ENCODE results near the gene RPL3. TPM values are rescaled to one million over a fixed set of nuclear protein-coding genes. Genes with fewer than 3 reads are reported as not detected.

RPL3 gene
- total and polyA plus RNA-seq, 4 donors: 1,521 to 2,749 (median 1,961) TPM

GRCh38 chr22:39309364-39309861, 10.0 kb downstream of the RPL3 start:
- Histone ChIP-seq H3K9me3 (ENCODE audit: control insufficient read depth in 4 of 4, insufficient read depth in 3 of 4, low read length in 3 of 4) (no peaks in the 10 kb centered on the region), H3K36me3 (ENCODE audit: control insufficient read depth in 4 of 4, insufficient read depth in 4 of 4, low read length in 4 of 4) (peaks cover 9 to 31% (median 25%) of the 10 kb centered on the region in 4 donors), H3K27ac (ENCODE audit: low read depth in 1 of 2, low read length in 1 of 2) (peak overlapping the region in 1 of 2 donors; percentile 71), H3K9ac (ENCODE audit: insufficient read depth in 1 of 2, low read length in 2 of 2) (no peak overlapping the region), H3K27me3 (ENCODE audit: control insufficient read depth in 3 of 3, insufficient read depth in 3 of 3, low read length in 2 of 3) (no peaks in the 10 kb centered on the region), H3K4me1 (ENCODE audit: control insufficient read depth in 5 of 5, insufficient read depth in 5 of 5, low read length in 5 of 5) (peaks cover 0 to 13% (median 0%) of the 10 kb centered on the region in 5 donors), H3K4me3 (no peak overlapping the region)
- no peak for TF ChIP-seq CTCF (IDR thresholded peaks at IDR 0.05; ENCODE audit: control extremely low read depth, extremely low read depth)
- no peak for ATAC-seq (ENCODE audit: insufficient read depth, low FRiP score)
- no peak for DNase-seq
- WGBS, 2 donors: 75 to 81% methylated on average over 18 of the region's 18 CpGs

- peak; percentile 53 for ATAC-seq (ENCODE audit: insufficient read depth, low FRiP score)
- DNase-seq: no peak
- no peak overlapping the region for H3K4me3 ChIP-seq
These were observed 10.6 kb downstream of the RPL3 start for GRCh38 chr22:39308614-39309363.

GRCh38 chr22:39306456-39307361, 12.7 kb downstream of the RPL3 start:
- no peak for ATAC-seq (ENCODE audit: insufficient read depth, low FRiP score)
- H3K27ac ChIP-seq (ENCODE audit: low read depth in 1 of 2, low read length in 1 of 2): no peak overlapping the region
- no peak for DNase-seq

More at GRCh38 chr22:39308614-39309363, 10.6 kb downstream of the RPL3 start:
- no peaks in the 10 kb centered on the region for H3K27me3 ChIP-seq (ENCODE audit: control insufficient read depth in 3 of 3, insufficient read depth in 3 of 3, low read length in 2 of 3)
- WGBS, 2 donors: 31 to 32% methylated on average over 24 of the region's 24 CpGs
- H3K9ac ChIP-seq (ENCODE audit: insufficient read depth in 1 of 2, low read length in 2 of 2): no peak overlapping the region
- TF ChIP-seq CTCF (IDR thresholded peaks at IDR 0.05; ENCODE audit: control extremely low read depth, extremely low read depth): no peak
- peak overlapping the region in 1 of 2 donors; percentile 71 for H3K27ac ChIP-seq (ENCODE audit: low read depth in 1 of 2, low read length in 1 of 2)
- no peaks in the 10 kb centered on the region for H3K9me3 ChIP-seq (ENCODE audit: control insufficient read depth in 4 of 4, insufficient read depth in 3 of 4, low read length in 3 of 4)
- H3K4me1 ChIP-seq (ENCODE audit: control insufficient read depth in 5 of 5, insufficient read depth in 5 of 5, low read length in 5 of 5): peaks cover 0 to 12% (median 0%) of the 10 kb centered on the region in 5 donors
- peaks cover 9 to 24% (median 19%) of the 10 kb centered on the region in 4 donors for H3K36me3 ChIP-seq (ENCODE audit: control insufficient read depth in 4 of 4, insufficient read depth in 4 of 4, low read length in 4 of 4)

More at GRCh38 chr22:39306456-39307361, 12.7 kb downstream of the RPL3 start:
- peak; percentile 3 for TF ChIP-seq CTCF (IDR thresholded peaks at IDR 0.05; ENCODE audit: control extremely low read depth, extremely low read depth)
- WGBS, 2 donors: 47 to 66% methylated on average over 14 of the region's 14 CpGs
- Histone ChIP-seq H3K9me3 (ENCODE audit: control insufficient read depth in 4 of 4, insufficient read depth in 3 of 4, low read length in 3 of 4) (no peaks in the 10 kb centered on the region), H3K4me3 (no peak overlapping the region), H3K36me3 (ENCODE audit: control insufficient read depth in 4 of 4, insufficient read depth in 4 of 4, low read length in 4 of 4) (peaks cover 0 to 4% (median 3%) of the 10 kb centered on the region in 4 donors), H3K9ac (ENCODE audit: insufficient read depth in 1 of 2, low read length in 2 of 2) (no peak overlapping the region), H3K4me1 (ENCODE audit: control insufficient read depth in 5 of 5, insufficient read depth in 5 of 5, low read length in 5 of 5) (peaks cover 0 to 12% (median 0%) of the 10 kb centered on the region in 5 donors), H3K27me3 (ENCODE audit: control insufficient read depth in 3 of 3, insufficient read depth in 3 of 3, low read length in 2 of 3) (no peaks in the 10 kb centered on the region)

Data from lung (tissue), 12 donors.